ENCODE measurements around the gene OTOG. TPM values are rescaled to one million over a fixed set of nuclear protein-coding genes. Genes with fewer than 3 reads are reported as not detected.

Gene OTOG
- total RNA-seq, 2 experiments from 2014 or later: not detected

- Mint-ChIP-seq H3K27me3 (peaks cover 14% of the 10 kb centered on the region), H3K27ac (no peak overlapping the region), H3K4me3 (no peak overlapping the region), H3K9me3 (no peaks in the 10 kb centered on the region), H3K36me3 (ENCODE audit: low read depth) (no peaks in the 10 kb centered on the region), H3K4me1 (ENCODE audit: low read depth) (no peaks in the 10 kb centered on the region)
- DNase-seq (no peak), ATAC-seq (no peak)
- CTCF ChIA-PET: no interaction called here
- POLR2A ChIA-PET: no interaction called here
- TF ChIP-seq CTCF (IDR thresholded peaks at IDR 0.05): no peak
- intact Hi-C loops (cut with micrococcal nuclease): no loop called here
Measured at GRCh38 chr11:17684550-17684949, 137.5 kb downstream of the OTOG start.

GRCh38 chr11:17686231-17686980 is 139.3 kb downstream of the OTOG start:
- H3K27me3 Mint-ChIP-seq: peaks cover 12% of the 10 kb centered on the region

GRCh38 chr11:17687946-17688670 is 141.0 kb downstream of the OTOG start:
- POLR2A ChIA-PET: no interaction called here
- Mint-ChIP-seq H3K9me3 (no peaks in the 10 kb centered on the region), H3K36me3 (ENCODE audit: low read depth) (no peaks in the 10 kb centered on the region), H3K27me3 (peaks cover 15% of the 10 kb centered on the region), H3K4me1 (ENCODE audit: low read depth) (no peaks in the 10 kb centered on the region), H3K4me3 (no peak overlapping the region), H3K27ac (no peak overlapping the region)
- no peak for ATAC-seq
- TF ChIP-seq CTCF (IDR thresholded peaks at IDR 0.05): no peak
- intact Hi-C loops (cut with micrococcal nuclease): no loop called here
- CTCF ChIA-PET: no interaction called here
- no peak for DNase-seq

More at GRCh38 chr11:17686231-17686980, 139.3 kb downstream of the OTOG start:
- no peak overlapping the region for H3K27ac Mint-ChIP-seq
- ATAC-seq: no peak
- CTCF ChIA-PET: no interaction called here
- no peaks in the 10 kb centered on the region for H3K9me3 Mint-ChIP-seq
- H3K4me1 Mint-ChIP-seq (ENCODE audit: low read depth): no peaks in the 10 kb centered on the region
- H3K4me3 Mint-ChIP-seq: no peak overlapping the region
- no peaks in the 10 kb centered on the region for H3K36me3 Mint-ChIP-seq (ENCODE audit: low read depth)
- intact Hi-C loops (cut with micrococcal nuclease): no loop called here
- DNase-seq: no peak
- POLR2A ChIA-PET: no interaction called here
- TF ChIP-seq CTCF (IDR thresholded peaks at IDR 0.05): no peak

- no peak for DNase-seq
- H3K36me3 Mint-ChIP-seq (ENCODE audit: low read depth): no peaks in the 10 kb centered on the region
- no peaks in the 10 kb centered on the region for H3K9me3 Mint-ChIP-seq
- peaks cover 36% of the 10 kb centered on the region for H3K27me3 Mint-ChIP-seq
- POLR2A ChIA-PET: no interaction called here
- ATAC-seq: no peak
- H3K27ac Mint-ChIP-seq: no peak overlapping the region
- no peaks in the 10 kb centered on the region for H3K4me1 Mint-ChIP-seq (ENCODE audit: low read depth)
- H3K4me3 Mint-ChIP-seq: no peak overlapping the region
- intact Hi-C loops (cut with micrococcal nuclease): no loop called here
- TF ChIP-seq CTCF (IDR thresholded peaks at IDR 0.05): no peak
- CTCF ChIA-PET: no interaction called here
Measured at GRCh38 chr11:17691550-17691949, 144.5 kb downstream of the OTOG start.

- DNase-seq (no peak), ATAC-seq (no peak)
- Mint-ChIP-seq H3K4me3 (no peak overlapping the region), H3K9me3 (no peaks in the 10 kb centered on the region), H3K27me3 (peaks cover 37% of the 10 kb centered on the region), H3K36me3 (ENCODE audit: low read depth) (no peaks in the 10 kb centered on the region), H3K27ac (no peak overlapping the region), H3K4me1 (ENCODE audit: low read depth) (no peaks in the 10 kb centered on the region)
- TF ChIP-seq CTCF (IDR thresholded peaks at IDR 0.05): no peak
- ChIA-PET CTCF (no interaction called here), POLR2A (no interaction called here)
- intact Hi-C loops (cut with micrococcal nuclease): no loop called here
Measured at GRCh38 chr11:17691976-17692375, 144.9 kb downstream of the OTOG start.
